ENCODE results near the gene TTYH3.

DNA sequence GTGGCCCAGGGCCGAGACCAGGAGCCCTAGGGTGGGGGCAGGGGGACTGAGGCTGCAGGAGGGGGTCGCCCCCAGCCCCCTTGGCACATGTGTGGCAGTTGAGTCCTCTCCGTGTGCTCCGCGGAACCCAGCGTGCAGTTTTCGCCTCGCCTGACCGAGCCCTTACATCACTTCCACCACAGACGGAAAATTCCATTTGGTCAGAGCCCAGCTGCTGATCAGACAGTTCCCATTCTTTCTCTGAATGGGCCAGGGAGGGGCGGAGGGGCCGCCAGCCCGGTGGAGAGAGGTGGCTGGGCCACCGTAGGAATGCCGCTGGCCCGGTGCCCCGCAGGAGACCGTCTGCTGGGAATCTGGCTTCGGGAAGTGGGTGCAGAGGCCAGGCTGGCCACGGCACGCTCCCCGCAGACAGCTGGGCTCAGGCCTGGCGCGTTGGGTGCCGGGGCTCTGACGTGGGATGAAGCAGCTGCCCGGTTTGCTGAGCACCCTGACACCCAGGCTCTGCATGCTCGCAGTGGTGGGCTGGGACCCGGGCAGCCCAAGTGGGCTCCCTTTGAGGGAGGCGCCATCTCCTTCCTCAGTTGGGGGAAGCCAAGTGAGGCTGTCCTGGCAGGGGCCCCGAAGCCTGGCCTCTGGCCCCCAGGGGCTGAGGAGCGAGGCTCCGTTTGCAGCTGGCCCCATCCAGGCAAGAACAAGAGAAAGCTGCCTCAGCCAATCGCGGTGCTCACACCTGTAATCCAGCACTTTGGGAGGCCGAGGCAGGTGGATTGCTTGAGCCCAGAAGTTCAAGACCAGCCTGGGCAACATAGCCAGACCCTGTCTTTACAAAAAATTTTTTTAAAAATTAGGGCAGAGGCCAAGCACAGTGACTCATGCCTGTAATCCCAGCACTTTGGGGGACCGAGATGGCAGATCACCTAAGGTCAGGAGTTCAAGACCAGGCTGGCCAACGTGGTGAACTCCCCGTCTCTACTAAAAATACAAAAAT, 9.9 kb downstream of the TTYH3 start:
- TF ChIP-seq POLR2A (conservative IDR thresholded peaks at IDR 0.05) (no peak), ZNF584 (CRISPR knock-in tag; IDR thresholded peaks at IDR 0.05; ENCODE audit: low read depth) (no peak)
